ENCODE data around the gene FAM184A.
"Not testable (repeated sequence)": the region's sequence is repeated elsewhere in the genome, so short reads cannot be mapped to it uniquely, and the experiment has no call there.

The FAM184A gene

GRCh38 chr6:119122336-119122735, 43.9 kb upstream of the FAM184A start:
- no peak for DNase-seq (ENCODE audit: low spot score)
- in situ Hi-C loops (cut with MboI; ENCODE audit: low sequenced_read_pairs, unreplicated experiment): loop anchor here (25.0 kb wide), 1 partner anchor 335 kb away; no protein-coding TSS in a partner anchor
- TF ChIP-seq CTCF (IDR thresholded peaks at IDR 0.05; ENCODE audit: borderline replicate concordance, control extremely low read depth, extremely low read depth, insufficient read depth, missing control alignments): no peak

- TF ChIP-seq CTCF (IDR thresholded peaks at IDR 0.05; ENCODE audit: borderline replicate concordance, control extremely low read depth, extremely low read depth, insufficient read depth, missing control alignments): no peak
- in situ Hi-C loops (cut with MboI; ENCODE audit: low sequenced_read_pairs, unreplicated experiment): loop anchor here (25.0 kb wide), 1 partner anchor 334 kb away; no protein-coding TSS in a partner anchor
- DNase-seq (ENCODE audit: low spot score): no peak
Observed at GRCh38 chr6:119121367-119121766, 42.9 kb upstream of the FAM184A start.

GRCh38 chr6:119119989-119120388, 41.5 kb upstream of the FAM184A start:
- TF ChIP-seq CTCF (IDR thresholded peaks at IDR 0.05; ENCODE audit: borderline replicate concordance, control extremely low read depth, extremely low read depth, insufficient read depth, missing control alignments): no peak
- in situ Hi-C loops (cut with MboI; ENCODE audit: low sequenced_read_pairs, unreplicated experiment): loop anchor here (25.0 kb wide), 1 partner anchor 333 kb away; no protein-coding TSS in a partner anchor
- DNase-seq (ENCODE audit: low spot score): no peak

- DNase-seq (ENCODE audit: low spot score): not testable (repeated sequence)
- in situ Hi-C loops (cut with MboI; ENCODE audit: low sequenced_read_pairs, unreplicated experiment): loop anchor here (25.0 kb wide), 1 partner anchor 332 kb away; no protein-coding TSS in a partner anchor
Observed at GRCh38 chr6:119119062-119119461, 40.6 kb upstream of the FAM184A start.

- DNase-seq (ENCODE audit: low spot score): no peak
- no peak for TF ChIP-seq CTCF (IDR thresholded peaks at IDR 0.05; ENCODE audit: borderline replicate concordance, control extremely low read depth, extremely low read depth, insufficient read depth, missing control alignments)
- in situ Hi-C loops (cut with MboI; ENCODE audit: low sequenced_read_pairs, unreplicated experiment): loop anchor here (25.0 kb wide), 1 partner anchor 329 kb away; no protein-coding TSS in a partner anchor
Observed at GRCh38 chr6:119116712-119117281, 38.3 kb upstream of the FAM184A start.

GRCh38 chr6:119113961-119114360, 35.5 kb upstream of the FAM184A start:
- TF ChIP-seq CTCF (IDR thresholded peaks at IDR 0.05; ENCODE audit: borderline replicate concordance, control extremely low read depth, extremely low read depth, insufficient read depth, missing control alignments): no peak
- in situ Hi-C loops (cut with MboI; ENCODE audit: low sequenced_read_pairs, unreplicated experiment): loop anchor here (25.0 kb wide), 1 partner anchor 327 kb away; no protein-coding TSS in a partner anchor
- no peak for DNase-seq (ENCODE audit: low spot score)

GRCh38 chr6:119112812-119113530, 34.5 kb upstream of the FAM184A start:
- in situ Hi-C loops (cut with MboI; ENCODE audit: low sequenced_read_pairs, unreplicated experiment): loop anchor here (25.0 kb wide), 1 partner anchor 326 kb away; no protein-coding TSS in a partner anchor
- DNase-seq (ENCODE audit: low spot score): no peak
- TF ChIP-seq CTCF (IDR thresholded peaks at IDR 0.05; ENCODE audit: borderline replicate concordance, control extremely low read depth, extremely low read depth, insufficient read depth, missing control alignments): no peak

Data from GM13976 (cell line).